MM.1S (cell line): ENCODE measurements around the gene TIMM44.

ENCODE experiments used
- DNase-seq: peaks from one replicate; pipeline ENCODE4 v3.0.0-alpha.2; 2015
- H2AFZ ChIP-seq: fragments of 300-600 bp; sonication (generic); 2 replicates; pipeline ENCODE4 v1.6.0; 2016; ENCODE audit warnings: antibody characterized with exemption, low read length
- H3F3A ChIP-seq: fragments of 300-600 bp; sonication (generic); 2 replicates; pipeline ENCODE4 v1.6.1; 2016; ENCODE audit warnings: mild to moderate bottlenecking, antibody characterized with exemption, low read length, moderate library complexity, mixed read lengths; ENCODE audit not compliant: insufficient read depth
- H3K27ac ChIP-seq: fragments of 300-600 bp; sonication (generic); 2 replicates; pipeline ENCODE4 v1.5.1; 2016; ENCODE audit warnings: mild to moderate bottlenecking, low read length
- H3K27me3 ChIP-seq: fragments of 300-600 bp; sonication (generic); replicated peaks from 2 replicates; pipeline ENCODE4 v1.6.0; 2016; ENCODE audit warnings: low read length; ENCODE audit not compliant: insufficient read depth
- H3K36me3 ChIP-seq: fragments of 300-600 bp; sonication (generic); replicated peaks from 2 replicates; pipeline ENCODE4 v1.6.1; 2016; ENCODE audit warnings: mild to moderate bottlenecking, low read length, mixed read lengths; ENCODE audit not compliant: insufficient read depth
- H3K4me1 ChIP-seq: fragments of 300-600 bp; sonication (generic); 2 replicates; pipeline ENCODE4 v1.6.1; 2016; ENCODE audit warnings: low read length, mixed read lengths
- H3K4me2 ChIP-seq: fragments of 300-600 bp; sonication (generic); 2 replicates; pipeline ENCODE4 v1.6.0; 2016; ENCODE audit warnings: low read depth, low read length
- H3K4me3 ChIP-seq: fragments of 300-600 bp; sonication (generic); 2 replicates; pipeline ENCODE4 v1.5.1; 2016; ENCODE audit warnings: low read length, mixed read lengths
- H3K79me2 ChIP-seq: fragments of 300-600 bp; sonication (generic); 2 replicates; pipeline ENCODE4 v1.6.1; 2016; ENCODE audit warnings: mixed run types, low read length, mixed read lengths
- H3K9ac ChIP-seq: fragments of 300-600 bp; sonication (generic); 2 replicates; pipeline ENCODE4 v1.6.1; 2016; ENCODE audit warnings: low read length, mixed read lengths
- H3K9me2 ChIP-seq: fragments of 300-600 bp; sonication (generic); replicated peaks from 2 replicates; pipeline ENCODE4 v1.6.1; 2016; ENCODE audit warnings: mild to moderate bottlenecking, low read length, mixed read lengths; ENCODE audit not compliant: insufficient read depth
- H3K9me3 ChIP-seq: fragments of 300-600 bp; sonication (generic); replicated peaks from 2 replicates; pipeline ENCODE4 v1.6.1; 2016; ENCODE audit warnings: mild to moderate bottlenecking, low read length, mixed read lengths; ENCODE audit not compliant: insufficient read depth
- H4K20me1 ChIP-seq: fragments of 300-600 bp; sonication (generic); 2 replicates; pipeline ENCODE4 v1.6.1; 2016; ENCODE audit warnings: mild to moderate bottlenecking, low read length, moderate library complexity, mixed read lengths; ENCODE audit not compliant: insufficient read depth
- CTCF ChIP-seq: fragments of 300-600 bp; sonication (generic); IDR thresholded peaks from 2 replicates; pipeline ENCODE4 v1.5.1; 2016; ENCODE audit warnings: antibody characterized with exemption, low read length, mixed read lengths
- EZH2 ChIP-seq: fragments of 300-600 bp; sonication (generic); optimal IDR thresholded peaks from 2 replicates; pipeline ENCODE3; 2017; ENCODE audit warnings: low read depth, mild to moderate bottlenecking, antibody characterized with exemption, low read length, mixed read lengths
- EZH2phosphoT487 ChIP-seq: fragments of 300-600 bp; sonication (generic); IDR thresholded peaks from 2 replicates; pipeline ENCODE4 v1.6.1; 2018; ENCODE audit warnings: antibody characterized with exemption, low read length

TIMM44 gene

DNA sequence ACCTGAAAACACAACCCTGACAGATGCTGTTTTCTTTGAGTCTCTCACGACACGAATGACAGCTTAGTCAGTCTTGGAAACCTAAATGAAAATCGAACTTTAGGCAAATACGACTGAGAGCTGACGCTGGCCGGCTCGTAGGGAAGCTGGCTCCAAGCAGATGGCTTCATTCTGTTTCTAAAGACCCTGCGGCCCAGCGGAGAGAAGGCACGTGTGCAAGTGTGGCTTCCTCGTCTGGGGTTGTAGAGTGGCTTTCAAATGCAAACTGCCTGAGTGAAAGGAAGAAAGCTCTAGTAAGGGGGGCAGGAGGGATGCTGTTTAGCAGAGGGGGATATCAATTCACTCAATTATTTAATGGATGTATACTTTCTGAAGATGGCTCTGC is 26.1 kb upstream of the TIMM44 start:
- no peaks in the 10 kb centered on the region; the same call in 1 of the 2 replicates for H4K20me1 ChIP-seq
- peaks cover 11% of the 10 kb centered on the region; the same call in 1 of the 2 replicates for H3K79me2 ChIP-seq
- DNase-seq: no peak
- H3K4me3 ChIP-seq: no peak overlapping the region
- H3K36me3 ChIP-seq: peaks cover 14% of the 10 kb centered on the region
- no peaks in the 10 kb centered on the region for H3K9me3 ChIP-seq
- no peak overlapping the region for H2AFZ ChIP-seq
- H3K9me2 ChIP-seq: no peaks in the 10 kb centered on the region
- H3K27ac ChIP-seq: no peak overlapping the region
- no peaks in the 10 kb centered on the region for H3F3A ChIP-seq
- TF ChIP-seq EZH2 (no peak), EZH2phosphoT487 (no peak), CTCF (no peak)
- no peaks in the 10 kb centered on the region for H3K4me1 ChIP-seq
- no peak overlapping the region for H3K4me2 ChIP-seq
- H3K9ac ChIP-seq: no peak overlapping the region
- no peaks in the 10 kb centered on the region for H3K27me3 ChIP-seq

- Histone ChIP-seq H3K9me3 (no peaks in the 10 kb centered on the region), H3K79me2 (peaks cover 8% of the 10 kb centered on the region; the same call in 1 of the 2 replicates), H3K4me2 (no peak overlapping the region), H3K9ac (no peak overlapping the region), H3F3A (no peaks in the 10 kb centered on the region), H2AFZ (no peak overlapping the region), H3K27me3 (no peaks in the 10 kb centered on the region), H3K27ac (no peak overlapping the region), H3K9me2 (no peaks in the 10 kb centered on the region), H3K4me1 (no peaks in the 10 kb centered on the region), H4K20me1 (no peaks in the 10 kb centered on the region; the same call in 1 of the 2 replicates), H3K36me3 (peaks cover 14% of the 10 kb centered on the region), H3K4me3 (no peak overlapping the region)
- TF ChIP-seq EZH2: no peak
- no peak for TF ChIP-seq EZH2phosphoT487
- no peak for TF ChIP-seq CTCF
- DNase-seq: no peak
Observed at GRCh38 chr19:7968796-7969554, 25.5 kb upstream of the TIMM44 start.

DNA sequence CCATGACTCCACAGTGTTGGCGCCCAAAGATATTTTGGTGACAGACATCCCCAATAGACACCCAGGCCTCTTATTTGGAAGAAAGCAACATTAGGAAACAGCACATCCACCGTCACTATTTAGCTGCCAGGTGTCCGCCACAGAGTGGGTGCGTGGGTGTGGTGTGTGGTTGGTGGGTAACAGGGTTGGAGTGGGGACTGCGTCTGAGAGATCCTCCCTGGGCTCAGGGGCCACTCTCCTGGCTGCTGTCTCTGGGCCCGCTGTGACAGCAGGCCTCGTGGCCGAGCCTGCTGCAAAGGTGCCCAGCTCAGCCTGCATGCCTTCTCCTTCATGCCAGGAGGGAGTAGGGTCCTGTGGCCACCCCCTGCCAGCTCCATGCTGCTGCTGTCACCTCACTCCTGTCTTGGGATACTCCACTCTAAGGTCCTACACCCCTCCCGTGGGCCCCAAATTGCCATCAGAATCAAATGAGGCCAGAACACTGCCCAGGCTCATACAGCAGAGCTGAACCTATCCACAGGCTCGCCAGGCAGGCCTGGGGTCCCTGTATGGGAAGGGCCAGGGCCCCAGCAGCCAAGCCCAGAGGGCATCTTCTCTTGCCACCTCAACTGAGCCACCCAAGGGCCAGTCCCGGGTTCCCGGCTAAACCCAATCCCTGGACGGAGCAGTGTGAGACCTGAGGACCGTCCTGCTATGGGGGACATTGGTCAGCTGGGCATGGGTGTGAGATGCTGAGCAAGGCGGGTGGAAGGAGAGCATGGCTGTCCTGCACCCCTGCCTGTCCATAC is 24.7 kb upstream of the TIMM44 start:
- H4K20me1 ChIP-seq: no peaks in the 10 kb centered on the region; the same call in 1 of the 2 replicates
- no peaks in the 10 kb centered on the region for H3F3A ChIP-seq
- H3K9me2 ChIP-seq: no peaks in the 10 kb centered on the region
- TF ChIP-seq CTCF (no peak), EZH2 (no peak), EZH2phosphoT487 (no peak)
- H3K36me3 ChIP-seq: peaks cover 9% of the 10 kb centered on the region
- no peaks in the 10 kb centered on the region for H3K4me1 ChIP-seq
- H3K27me3 ChIP-seq: no peaks in the 10 kb centered on the region
- H3K4me3 ChIP-seq: no peak overlapping the region
- H3K9ac ChIP-seq: no peak overlapping the region
- H3K27ac ChIP-seq: no peak overlapping the region
- no peak overlapping the region for H3K4me2 ChIP-seq
- DNase-seq: no peak
- H2AFZ ChIP-seq: no peak overlapping the region
- H3K79me2 ChIP-seq: 0 out of 2 replicates have a peak, but pooled peaks cover 5% of the 10 kb centered on the region
- no peaks in the 10 kb centered on the region for H3K9me3 ChIP-seq
